A549 (cell line): ENCODE measurements around the gene ZC3H4. TPM values are rescaled to one million over a fixed set of nuclear protein-coding genes. Genes with fewer than 3 reads are reported as not detected.

Experiments
- ATAC-seq, 2 experiments: fragments of 200-7000 bp in 1 of 2; fragments of >200 bp in 1 of 2; cut with Nextera tagmentation in 1 of 2; cut with Tn5 transposase in 1 of 2; 3 replicates each; pipeline versions ENCODE4 v1.8.0 to v1.9.1; 2018 to 2020; ENCODE audit warnings: mild to moderate bottlenecking in 1 of 2, moderate library complexity in 1 of 2
- CTCF ChIA-PET: fragments of 300-600 bp; sonication (Branson Sonifier 250); formaldehyde crosslinking; extraction: SDS; loops from one replicate; lab custom pipeline; 2021; ENCODE audit warnings: antibody characterized with exemption, inconsistent platforms; lab: Yijun Ruan, JAX
- POLR2A ChIA-PET: fragments of 350-600 bp; formaldehyde crosslinking; extraction: SDS; loops from one replicate; lab custom pipeline; 2021; ENCODE audit warnings: antibody characterized with exemption, inconsistent platforms; lab: Yijun Ruan, JAX
- DNase-seq, 2 experiments: peaks; one replicate each; pipeline versions ENCODE4 v3.0.0 to v3.0.0-alpha.2; 2011 to 2016; ENCODE audit warnings: low read depth in 1 of 2, low spot score in 1 of 2
- FAIRE-seq: peaks from 2 replicates; lab custom pipeline; 2011; peaks lifted over from hg19 to GRCh38; lab: Jason Lieb, UNC
- H3K27ac ChIP-seq, 2 experiments: fragments of >200 bp; sonication (Bioruptor Twin); formaldehyde crosslinking; 3 replicates each; pipeline ENCODE4 v1.5.1; 2016 to 2017
- H3K4me1 ChIP-seq: fragments of >200 bp; sonication (Bioruptor Twin); formaldehyde crosslinking; 3 replicates; pipeline ENCODE4 v1.6.1; 2016
- H3K4me2 ChIP-seq: fragments of >200 bp; sonication (Bioruptor Twin); formaldehyde crosslinking; 3 replicates; pipeline ENCODE4 v1.6.1; 2016
- H3K4me3 ChIP-seq: fragments of >200 bp; sonication (Bioruptor Twin); formaldehyde crosslinking; 3 replicates; pipeline ENCODE4 v1.5.1; 2016
- H3K9me3 ChIP-seq: fragments of >200 bp; sonication (Bioruptor Twin); formaldehyde crosslinking; 3 replicates; pipeline ENCODE4 v1.6.1; 2016
- ATOH8 ChIP-seq: fragments of 250-450 bp; sonication (Bioruptor Pico); IDR thresholded peaks from 2 replicates; pipeline ENCODE4 v1.5.0; 2020; ENCODE audit warnings: low read depth, mild to moderate bottlenecking, moderate library complexity
- BCL3 ChIP-seq: fragments of >200 bp; sonication (Bioruptor Twin); formaldehyde crosslinking; IDR thresholded peaks from 3 replicates; pipeline ENCODE4 v1.6.1; 2016
- BHLHE40 ChIP-seq: IDR thresholded peaks from 2 replicates; pipeline ENCODE4 v1.6.1; 2012; ENCODE audit warnings: low read depth, low read length, inconsistent platforms
- CBX2 ChIP-seq: fragments of 200-600 bp; sonication (generic); IDR thresholded peaks from 2 replicates; pipeline ENCODE4 v1.6.1; 2016; ENCODE audit warnings: low read depth, mild to moderate bottlenecking, borderline replicate concordance
- CHD2 ChIP-seq: fragments of 150-350 bp; IDR thresholded peaks from 2 replicates; pipeline ENCODE4 v1.6.1; 2014; ENCODE audit warnings: low read length; ENCODE audit not compliant: partially characterized antibody
- CHD4 ChIP-seq: fragments of 200-600 bp; sonication (generic); IDR thresholded peaks from 2 replicates; pipeline ENCODE4 v1.6.1; 2016; ENCODE audit warnings: antibody characterized with exemption, mild to moderate bottlenecking, borderline replicate concordance
- EHMT2 ChIP-seq: fragments of 200-600 bp; sonication (generic); IDR thresholded peaks from 2 replicates; pipeline ENCODE4 v1.6.1; 2016; ENCODE audit warnings: antibody characterized with exemption, low read depth, mild to moderate bottlenecking, moderate library complexity
- EP300 ChIP-seq, 2 experiments: fragments of >200 bp; sonication (Bioruptor Twin); formaldehyde crosslinking; IDR thresholded peaks; 2 replicates in 1 of 2; 3 replicates in 1 of 2; pipeline ENCODE4 v1.6.1; 2016 to 2017
- ESRRA ChIP-seq: fragments of 150-350 bp; IDR thresholded peaks from 2 replicates; pipeline ENCODE4 v1.6.1; 2014; ENCODE audit warnings: mild to moderate bottlenecking, low read length, borderline replicate concordance
- FOXS1 ChIP-seq: fragments of 250-450 bp; sonication (Bioruptor Pico); IDR thresholded peaks from 2 replicates; pipeline ENCODE4 v1.5.0; 2020; ENCODE audit warnings: mild to moderate bottlenecking, moderate library complexity
- HDAC2 ChIP-seq: fragments of 200-600 bp; sonication (generic); IDR thresholded peaks from 2 replicates; pipeline ENCODE4 v1.6.1; 2016
- HOXA7 ChIP-seq: fragments of 250-450 bp; sonication (Bioruptor Pico); IDR thresholded peaks from 2 replicates; pipeline ENCODE4 v1.5.0; 2020; ENCODE audit warnings: mild to moderate bottlenecking, moderate library complexity
- HOXB5 ChIP-seq: fragments of 250-450 bp; sonication (Bioruptor Pico); IDR thresholded peaks from 2 replicates; pipeline ENCODE4 v1.5.0; 2020; ENCODE audit warnings: mild to moderate bottlenecking, moderate library complexity
- JUN ChIP-seq, 2 experiments: fragments of >200 bp; sonication (Bioruptor Twin); formaldehyde crosslinking; IDR thresholded peaks; 2 replicates in 1 of 2; 3 replicates in 1 of 2; pipeline ENCODE4 v1.6.1; 2016 to 2017
- JUNB ChIP-seq: fragments of >200 bp; sonication (Bioruptor Twin); formaldehyde crosslinking; IDR thresholded peaks from 2 replicates; pipeline ENCODE4 v1.6.1; 2016
- MAX ChIP-seq: IDR thresholded peaks from 2 replicates; pipeline ENCODE4 v1.6.1; 2012
- NFE2L2 ChIP-seq: fragments of 150-350 bp; conservative IDR thresholded peaks from 2 replicates; pipeline ENCODE4 v1.6.1; 2014; ENCODE audit warnings: low read length
- NR3C1 ChIP-seq: fragments of >200 bp; sonication (Bioruptor Twin); formaldehyde crosslinking; IDR thresholded peaks from 3 replicates; pipeline ENCODE4 v1.6.1; 2017
- RAD21 ChIP-seq, 2 experiments: fragments of >200 bp in 1 of 2; sonication (Bioruptor Twin) in 1 of 2; formaldehyde crosslinking in 1 of 2; IDR thresholded peaks in 1 of 2; conservative IDR thresholded peaks in 1 of 2; 2 replicates in 1 of 2; 3 replicates in 1 of 2; pipeline ENCODE4 v1.6.1; 2012 to 2018; ENCODE audit warnings: inconsistent platforms in 1 of 2
- TP53 ChIP-seq: fragments of 250-450 bp; sonication (Bioruptor Pico); IDR thresholded peaks from 2 replicates; pipeline ENCODE4 v1.5.0; 2021; ENCODE audit warnings: mild to moderate bottlenecking, moderate library complexity
- WGBS: methylation state at CpG from one replicate; pipeline ENCODE4 v1.1.6; 2017; ENCODE audit errors: missing lambda C conversion rate; 5-methylcytosine and 5-hydroxymethylcytosine counted together
- polyA plus RNA-seq, 4 experiments: library from polyadenylated mRNA; depleted of rRNA in 3 of 4; stranded (reverse); fragments of >200 nt; fragmentation: RNase III in 1 of 4; extraction: RNeasy Plus Mini Kit Qiagen cat#74134 plus additional on column Dnase treatment in 1 of 4; gene quantifications; 2 replicates in 3 of 4; 3 replicates in 1 of 4; pipeline ENCODE4 v1.2.3, GENCODE V29; 2011 to 2017

The ZC3H4 gene
- polyA plus RNA-seq, 2 of the 4 experiments (the other 2 are of a cell fraction), result 7.7 to 33.4 TPM

- FAIRE-seq (peak; percentile 51), ATAC-seq (no peak), DNase-seq (peak in 1 of 2 experiments; percentile 60)
- TF ChIP-seq TP53, result 0 out of 2 replicates have a peak, but pooled peaks have one; percentile 65
- TF ChIP-seq CBX2, result no peak
- TF ChIP-seq MAX, result peak; percentile 68; the same call in 1 of the 2 replicates
- WGBS, result 62% methylated on average over 15 of the region's 15 CpGs
- Histone ChIP-seq H3K4me1 (peaks cover 44% of the 10 kb centered on the region), H3K4me2 (peak overlapping the region; percentile 72), H3K27ac (peak overlapping the region; percentile 99), H3K9me3 (no peaks in the 10 kb centered on the region), H3K4me3 (peak overlapping the region; percentile 98)
- ChIA-PET CTCF (interaction anchor here (1.0 to 1.8 kb wide), 4 partner anchors 16 to 30 kb away, joined by 3 to 9 read pairs (median 5); no protein-coding TSS in a partner anchor), POLR2A (no interaction called here)
Observed at GRCh38 chr19:47109541-47110375, 3.8 kb downstream of the ZC3H4 start.

GRCh38 chr19:47109177-47109540 lies 4.4 kb downstream of the ZC3H4 start:
- 43% methylated on average over 2 of the region's 2 CpGs for WGBS
- Histone ChIP-seq H3K9me3 (no peaks in the 10 kb centered on the region), H3K4me2 (peak overlapping the region; percentile 72), H3K4me1 (peaks cover 43% of the 10 kb centered on the region), H3K27ac (peak overlapping the region; percentile 99), H3K4me3 (no peak overlapping the region)
- ATAC-seq (no peak), DNase-seq (no peak), FAIRE-seq (no peak)
- ChIA-PET POLR2A (no interaction called here), CTCF (interaction anchor here (1.3 to 1.8 kb wide), 4 partner anchors 17 to 65 kb away, joined by 3 to 9 read pairs (median 5); no protein-coding TSS in a partner anchor)
- TF ChIP-seq HOXA7 (CRISPR knock-in tag), result no peak
- no peak for TF ChIP-seq ESRRA
- TF ChIP-seq ATOH8 (CRISPR knock-in tag), result no peak
- no peak for TF ChIP-seq JUNB
- TF ChIP-seq CHD4, result no peak
- TF ChIP-seq HOXB5 (CRISPR knock-in tag), result no peak
- no peak for TF ChIP-seq HDAC2
- TF ChIP-seq MAX, result no peak
- TF ChIP-seq FOXS1 (CRISPR knock-in tag), result no peak
- no peak for TF ChIP-seq BCL3
- no peak for TF ChIP-seq RAD21 (conservative IDR thresholded peaks at IDR 0.05 in 1 of 2, IDR thresholded peaks at IDR 0.05 in 1 of 2)
- no peak for TF ChIP-seq BHLHE40
- TF ChIP-seq CHD2, result no peak
- no peak for TF ChIP-seq NFE2L2
- no peak for TF ChIP-seq EHMT2

- H3K27ac ChIP-seq, result peak overlapping the region; percentile 6 to 45; a peak in 4 of 6 replicates
- no peak for TF ChIP-seq EP300 (IDR thresholded peaks at IDR 0.05)
- 0 out of 5 replicates have a peak, but pooled peaks of 1 of the 2 experiments have one; percentile 12 for TF ChIP-seq JUN (IDR thresholded peaks at IDR 0.05)
- TF ChIP-seq NR3C1, result no peak
- ChIA-PET POLR2A (no interaction called here), CTCF (interaction anchor here (0.6 to 1.8 kb wide), 10 partner anchors 16 to 192 kb away, joined by 3 to 9 read pairs (median 3); no protein-coding TSS in a partner anchor)
- no peaks in the 10 kb centered on the region for H3K9me3 ChIP-seq
- no peak for ATAC-seq
- H3K4me3 ChIP-seq, result no peak overlapping the region
- no peak for DNase-seq
- H3K4me1 ChIP-seq, result peaks cover 39% of the 10 kb centered on the region
- FAIRE-seq, result no peak
- H3K4me2 ChIP-seq, result peak overlapping the region; percentile 72
- WGBS, result 85% methylated on average over 9 of the region's 9 CpGs
Observed at GRCh38 chr19:47107953-47108746, 5.4 kb downstream of the ZC3H4 start.
